ENCODE measurements around the gene NGEF.
A peak's percentile ranks its signal among the peaks of the same experiment; 100 is the strongest.

The NGEF gene

GRCh38 chr2:232997749-232998665 lies 15.0 kb downstream of the NGEF start:
- DNase-seq = no peak

- no peak for DNase-seq
These were observed 18.6 kb downstream of the NGEF start for GRCh38 chr2:232994446-232994845.

GRCh38 chr2:232993231-232993821 lies 19.7 kb downstream of the NGEF start:
- no peak for DNase-seq

- no peak for DNase-seq
These were observed 26.9 kb downstream of the NGEF start for GRCh38 chr2:232986155-232986554.

GRCh38 chr2:232984451-232985207 lies 28.4 kb downstream of the NGEF start:
- no peak for DNase-seq

GRCh38 chr2:232983669-232984140 lies 29.4 kb downstream of the NGEF start:
- no peak for DNase-seq

GRCh38 chr2:232982926-232983668 lies 30.0 kb downstream of the NGEF start:
- DNase-seq = no peak

- DNase-seq = no peak
These were observed 31.2 kb downstream of the NGEF start for GRCh38 chr2:232981767-232982360.

- no peak for DNase-seq
These were observed 31.7 kb downstream of the NGEF start for GRCh38 chr2:232981356-232981755.

- DNase-seq = peak; percentile 16
These were observed 32.4 kb downstream of the NGEF start for GRCh38 chr2:232980683-232981082.

GRCh38 chr2:232979871-232980461 lies 33.1 kb downstream of the NGEF start:
- peak; percentile 72 for DNase-seq

- no peak for DNase-seq
These were observed 35.6 kb downstream of the NGEF start for GRCh38 chr2:232977438-232977971.

- DNase-seq = no peak
These were observed 36.2 kb downstream of the NGEF start for GRCh38 chr2:232976666-232977437.

GRCh38 chr2:232976176-232976575 lies 36.9 kb downstream of the NGEF start:
- DNase-seq = no peak

GRCh38 chr2:232974396-232974795 lies 38.7 kb downstream of the NGEF start:
- no peak for DNase-seq

- no peak for DNase-seq
These were observed 39.3 kb downstream of the NGEF start for GRCh38 chr2:232973796-232974195.

- DNase-seq = no peak
These were observed 39.9 kb downstream of the NGEF start for GRCh38 chr2:232973011-232973735.

GRCh38 chr2:232971744-232972143 lies 41.3 kb downstream of the NGEF start:
- no peak for DNase-seq

- DNase-seq = no peak
These were observed 43.0 kb downstream of the NGEF start for GRCh38 chr2:232970051-232970450.

- DNase-seq = no peak
These were observed 45.6 kb downstream of the NGEF start for GRCh38 chr2:232967474-232967873.

All from T1000 (cell line).